HG03354 (cell line): ENCODE data around the gene CALN1.

Experiments
- ATAC-seq: cut with Tn5 transposase; IDR thresholded peaks from one replicate; pipeline ENCODE4 v1.9.1; 2021; ENCODE audit warnings: mild to moderate bottlenecking; ENCODE audit not compliant: unreplicated experiment, poor library complexity, severe bottlenecking

Gene CALN1

DNA sequence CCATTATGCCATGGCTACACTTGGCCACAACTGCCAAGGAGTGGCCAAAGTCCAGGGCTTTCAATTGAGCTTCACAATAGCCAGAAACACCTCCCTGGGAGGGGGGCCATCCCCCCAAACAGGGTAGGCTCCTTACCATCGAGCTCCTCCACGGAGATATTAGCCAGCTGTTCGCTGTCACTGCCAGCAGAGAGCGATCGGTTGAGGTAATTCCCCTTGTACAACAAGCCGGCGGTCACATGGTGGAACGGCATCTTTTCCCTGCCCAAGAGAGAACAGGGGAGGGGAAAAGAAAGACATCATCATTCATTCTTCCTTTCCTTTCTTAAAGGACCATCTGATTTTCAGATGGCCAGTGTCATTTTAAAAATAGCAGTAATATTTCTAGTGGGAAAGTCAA is 133.6 kb downstream of the CALN1 start:
- no peak for ATAC-seq

- no peak for ATAC-seq
These were observed 136.6 kb downstream of the CALN1 start for GRCh38 chr7:72275382-72276070.

GRCh38 chr7:72272479-72272878 is 139.7 kb downstream of the CALN1 start:
- ATAC-seq, result no peak

DNA sequence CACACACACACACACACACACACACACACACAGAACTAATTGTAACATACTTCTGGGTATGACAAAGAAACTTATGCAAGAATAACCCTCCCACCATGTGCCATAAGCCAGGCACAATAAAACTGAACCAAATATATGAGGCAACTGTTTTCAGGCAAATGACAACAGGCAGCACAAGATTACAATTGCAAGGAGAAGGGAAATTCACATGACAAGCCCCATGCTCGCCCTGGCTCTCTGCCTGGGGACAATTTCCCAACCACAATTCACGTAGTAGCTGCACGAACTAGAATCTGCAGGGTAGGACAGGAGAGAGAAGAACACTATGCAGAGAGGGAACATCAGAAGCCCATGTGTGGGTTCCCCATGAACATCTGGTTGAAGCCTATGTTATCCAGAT is 143.3 kb downstream of the CALN1 start:
- no peak for ATAC-seq

- ATAC-seq, result no peak
These were observed 144.0 kb downstream of the CALN1 start for GRCh38 chr7:72268090-72268489.

GRCh38 chr7:72267291-72267800 is 144.8 kb downstream of the CALN1 start:
- ATAC-seq, result no peak

- no peak for ATAC-seq
These were observed 145.4 kb downstream of the CALN1 start for GRCh38 chr7:72266771-72267170.

DNA sequence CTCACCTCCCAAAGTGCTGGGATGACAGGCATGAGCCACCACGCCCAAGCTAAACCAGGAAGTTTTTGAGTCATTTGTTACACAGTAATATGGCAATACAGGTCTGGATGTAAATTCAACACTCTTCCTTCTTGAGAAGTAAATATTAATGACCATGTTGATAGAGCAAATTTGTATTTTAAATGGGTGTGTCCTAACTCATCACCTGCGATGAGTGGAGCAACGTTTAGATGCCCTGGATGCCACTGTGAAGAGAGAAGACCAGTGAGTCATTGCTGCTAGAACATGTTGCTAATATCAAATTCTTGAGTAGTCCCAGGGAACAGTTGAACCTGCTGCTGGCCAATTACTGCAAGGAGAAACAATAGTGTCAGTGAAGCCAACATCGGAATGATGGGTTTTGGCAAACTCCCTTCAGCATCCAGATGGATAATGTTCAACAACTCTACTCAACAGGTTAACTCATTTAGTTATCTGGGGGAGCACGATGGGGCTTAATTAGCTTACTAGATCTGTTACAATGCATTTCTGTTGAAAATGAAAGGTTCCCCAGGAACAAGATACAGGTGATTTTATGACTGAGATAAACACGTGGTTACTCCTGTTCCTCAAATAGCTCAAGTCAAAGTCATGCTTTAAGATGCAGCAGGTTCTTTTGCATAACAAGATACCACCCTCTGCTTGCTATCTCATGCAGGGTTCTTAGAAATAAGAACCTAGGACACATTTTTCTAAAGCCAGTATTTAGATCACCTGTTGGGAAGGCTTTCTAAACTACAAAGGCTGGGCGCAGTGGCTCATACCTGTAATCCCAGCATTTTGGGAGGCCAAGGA is 146.8 kb downstream of the CALN1 start:
- no peak for ATAC-seq

DNA sequence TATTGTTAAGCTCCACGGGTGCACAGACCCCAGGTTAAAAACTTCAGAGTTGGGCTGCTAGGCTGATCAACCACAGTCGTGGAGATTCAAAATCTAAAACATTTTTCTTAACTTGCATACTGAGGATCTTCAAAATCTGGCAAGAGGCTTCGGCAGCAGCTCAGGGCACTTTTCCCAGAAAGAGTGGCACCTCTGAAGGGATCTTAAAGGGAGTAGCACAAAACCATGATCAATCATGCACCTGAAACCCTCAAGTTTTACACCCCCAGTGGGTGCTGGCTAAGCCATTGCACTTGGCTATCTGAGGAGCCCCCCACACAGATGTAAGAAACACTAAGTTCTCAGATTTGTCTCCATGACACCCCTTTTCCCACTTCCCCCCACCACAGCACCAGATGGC is 151.7 kb downstream of the CALN1 start:
- no peak for ATAC-seq

GRCh38 chr7:72258074-72258473 is 154.1 kb downstream of the CALN1 start:
- no peak for ATAC-seq

DNA sequence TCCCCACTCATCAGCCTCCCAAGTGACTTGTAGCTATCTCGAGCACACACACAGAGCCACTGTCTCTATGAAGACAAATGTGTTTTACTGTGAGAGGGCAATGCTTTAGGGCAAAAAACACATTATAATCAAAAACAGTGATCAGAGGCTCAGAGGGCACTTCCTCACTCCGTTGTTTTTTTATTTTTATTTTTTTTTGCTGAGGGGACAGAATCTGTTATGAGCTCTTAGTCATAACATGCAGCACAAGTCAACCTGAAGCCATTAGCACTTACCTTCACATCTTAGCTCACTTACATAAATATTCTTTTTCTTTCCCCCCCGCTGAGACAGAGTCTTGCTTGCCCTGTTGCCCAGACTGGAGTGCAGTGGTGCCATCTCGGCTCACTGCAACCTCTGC is 157.7 kb downstream of the CALN1 start:
- ATAC-seq, result no peak

- ATAC-seq, result no peak
These were observed 163.0 kb downstream of the CALN1 start for GRCh38 chr7:72249106-72249505.

- ATAC-seq, result no peak
These were observed 167.2 kb downstream of the CALN1 start for GRCh38 chr7:72244826-72245398.

DNA sequence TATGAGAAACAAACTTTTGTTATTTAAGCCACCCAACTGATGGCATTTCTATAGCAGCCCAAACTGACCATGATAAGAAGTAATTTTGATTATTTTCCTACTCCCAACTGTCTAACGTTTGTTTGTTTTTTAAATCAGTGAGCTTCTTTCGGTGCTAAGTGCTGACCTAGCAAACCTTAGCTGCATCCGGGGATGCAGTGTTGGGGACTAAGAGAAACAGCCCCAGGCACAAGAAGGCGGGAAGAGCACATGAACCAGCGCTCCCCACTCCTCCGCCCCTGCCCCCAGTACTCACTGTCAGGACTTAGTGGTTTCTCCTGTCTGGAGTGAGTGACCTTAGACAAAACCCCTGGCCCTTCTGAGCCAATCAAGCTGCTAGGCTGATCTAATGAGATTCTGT is 168.8 kb downstream of the CALN1 start:
- no peak for ATAC-seq

DNA sequence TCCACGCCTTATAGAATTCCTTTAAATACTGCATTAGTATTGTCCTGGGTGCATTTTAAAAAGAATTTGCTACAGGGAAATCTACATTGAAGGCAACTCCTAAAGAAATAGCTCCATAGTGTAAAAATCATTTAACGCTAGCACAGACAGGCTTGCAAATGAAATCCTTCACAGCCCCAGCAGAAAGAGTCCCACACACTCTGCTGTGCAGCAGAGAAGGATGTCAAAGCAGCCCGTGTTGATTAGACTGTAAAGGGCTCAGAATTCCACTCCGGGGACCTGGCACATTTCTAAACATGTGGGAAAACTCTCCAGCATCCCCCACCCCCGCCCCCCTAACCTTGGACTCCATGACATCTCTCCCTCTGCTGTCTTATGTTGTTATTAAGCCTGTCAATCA is 176.8 kb downstream of the CALN1 start:
- no peak for ATAC-seq

DNA sequence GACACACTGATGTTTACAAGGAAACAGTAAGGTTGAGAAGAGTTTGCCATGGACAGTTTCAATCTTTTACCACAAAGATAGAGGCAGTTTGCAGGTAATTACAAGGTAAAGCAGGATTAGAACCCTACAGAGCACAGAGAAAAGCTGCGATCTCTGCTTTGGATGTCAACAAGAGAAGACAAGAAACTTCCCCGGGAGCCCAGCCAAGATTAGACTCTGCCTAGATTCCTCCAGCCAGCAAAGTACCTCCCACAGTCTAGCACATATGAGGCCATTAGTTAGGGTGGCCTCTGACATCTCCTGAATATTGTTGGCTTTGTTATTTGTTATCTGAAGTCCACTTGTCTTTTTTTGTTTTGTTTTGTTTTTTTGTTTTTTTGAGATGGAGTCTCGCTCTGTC is 178.1 kb downstream of the CALN1 start:
- no peak for ATAC-seq

GRCh38 chr7:72230281-72230680 is 181.9 kb downstream of the CALN1 start:
- ATAC-seq, result no peak

- ATAC-seq, result no peak
These were observed 188.8 kb downstream of the CALN1 start for GRCh38 chr7:72223351-72223750.

DNA sequence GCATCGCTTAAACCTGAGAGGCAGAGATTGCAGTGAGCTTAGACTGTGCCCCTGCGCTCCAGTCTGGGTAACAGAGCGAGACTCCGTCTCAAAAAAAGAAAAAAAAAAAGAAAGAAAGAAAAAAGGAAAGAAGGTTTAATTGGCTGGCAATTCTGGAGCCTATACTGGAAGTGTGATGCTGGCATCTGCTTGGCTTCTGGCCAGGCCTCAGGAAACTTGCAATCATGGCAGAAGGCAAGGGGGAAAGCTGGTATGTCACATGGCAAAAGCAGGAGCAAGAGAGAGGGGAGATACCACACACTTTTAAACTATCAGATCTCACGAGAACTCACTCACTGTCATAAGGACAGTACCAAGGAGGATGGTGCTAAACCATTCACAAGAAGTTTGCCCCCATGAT is 190.0 kb downstream of the CALN1 start:
- no peak for ATAC-seq

GRCh38 chr7:72219500-72219899 is 192.6 kb downstream of the CALN1 start:
- ATAC-seq, result no peak

DNA sequence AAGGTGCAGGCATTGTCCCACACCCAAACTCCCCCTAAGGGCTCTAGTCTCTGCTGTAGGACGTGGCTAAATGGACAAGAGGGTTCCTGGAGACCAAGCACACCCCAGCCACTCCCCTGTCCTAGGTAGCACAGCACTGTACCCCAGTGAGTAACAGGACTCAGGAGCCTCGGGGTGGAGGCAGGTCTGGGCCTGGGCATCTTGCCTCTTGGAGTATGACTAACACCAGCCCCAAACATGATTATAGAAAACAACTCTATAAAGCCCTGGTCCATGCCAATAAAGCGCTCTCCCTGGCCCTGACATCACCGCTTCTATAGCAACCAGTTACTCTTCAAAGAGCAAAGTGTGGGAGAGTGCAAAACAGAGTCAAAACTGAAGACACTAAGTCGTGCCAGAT is 195.0 kb downstream of the CALN1 start:
- ATAC-seq, result no peak
